GM12801 (cell line): Measurements from ENCODE around the gene ERBB4.

ENCODE experiments used
- TF ChIP-seq, protein P1 (sequence below): IDR thresholded peaks from one replicate; pipeline ENCODE4 v1.5.1; 2011; ENCODE audit warnings: control low read depth; ENCODE audit not compliant: insufficient read length; ENCODE audit errors: extremely low read depth

The ERBB4 gene

DNA sequence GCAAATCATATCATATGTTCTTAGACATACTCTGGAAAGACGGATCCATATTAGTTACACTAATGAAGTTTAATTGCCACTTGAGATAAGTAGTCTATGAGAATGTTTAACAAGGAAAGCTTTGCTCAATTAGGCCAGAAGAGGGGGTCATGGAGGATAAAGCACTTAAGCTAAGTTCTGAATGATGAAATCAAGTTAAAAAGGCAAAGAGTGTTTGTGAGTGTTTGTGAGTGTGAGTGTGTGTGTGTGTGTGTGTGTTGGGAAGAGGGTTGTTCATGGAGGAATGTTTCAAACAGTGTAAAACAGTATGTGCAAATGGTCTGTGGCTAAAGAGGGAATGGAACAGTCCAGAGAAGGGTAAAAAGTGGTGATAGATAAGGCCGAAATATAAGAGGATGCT, 360.9 kb downstream of the ERBB4 start:
- TF ChIP-seq, protein P1, sequence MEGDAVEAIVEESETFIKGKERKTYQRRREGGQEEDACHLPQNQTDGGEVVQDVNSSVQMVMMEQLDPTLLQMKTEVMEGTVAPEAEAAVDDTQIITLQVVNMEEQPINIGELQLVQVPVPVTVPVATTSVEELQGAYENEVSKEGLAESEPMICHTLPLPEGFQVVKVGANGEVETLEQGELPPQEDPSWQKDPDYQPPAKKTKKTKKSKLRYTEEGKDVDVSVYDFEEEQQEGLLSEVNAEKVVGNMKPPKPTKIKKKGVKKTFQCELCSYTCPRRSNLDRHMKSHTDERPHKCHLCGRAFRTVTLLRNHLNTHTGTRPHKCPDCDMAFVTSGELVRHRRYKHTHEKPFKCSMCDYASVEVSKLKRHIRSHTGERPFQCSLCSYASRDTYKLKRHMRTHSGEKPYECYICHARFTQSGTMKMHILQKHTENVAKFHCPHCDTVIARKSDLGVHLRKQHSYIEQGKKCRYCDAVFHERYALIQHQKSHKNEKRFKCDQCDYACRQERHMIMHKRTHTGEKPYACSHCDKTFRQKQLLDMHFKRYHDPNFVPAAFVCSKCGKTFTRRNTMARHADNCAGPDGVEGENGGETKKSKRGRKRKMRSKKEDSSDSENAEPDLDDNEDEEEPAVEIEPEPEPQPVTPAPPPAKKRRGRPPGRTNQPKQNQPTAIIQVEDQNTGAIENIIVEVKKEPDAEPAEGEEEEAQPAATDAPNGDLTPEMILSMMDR = no peak

- TF ChIP-seq, protein P1 = no peak
Observed at GRCh38 chr2:212176151-212176550, 362.5 kb downstream of the ERBB4 start.

GRCh38 chr2:212173756-212174510, 364.7 kb downstream of the ERBB4 start:
- TF ChIP-seq, protein P1 = no peak

DNA sequence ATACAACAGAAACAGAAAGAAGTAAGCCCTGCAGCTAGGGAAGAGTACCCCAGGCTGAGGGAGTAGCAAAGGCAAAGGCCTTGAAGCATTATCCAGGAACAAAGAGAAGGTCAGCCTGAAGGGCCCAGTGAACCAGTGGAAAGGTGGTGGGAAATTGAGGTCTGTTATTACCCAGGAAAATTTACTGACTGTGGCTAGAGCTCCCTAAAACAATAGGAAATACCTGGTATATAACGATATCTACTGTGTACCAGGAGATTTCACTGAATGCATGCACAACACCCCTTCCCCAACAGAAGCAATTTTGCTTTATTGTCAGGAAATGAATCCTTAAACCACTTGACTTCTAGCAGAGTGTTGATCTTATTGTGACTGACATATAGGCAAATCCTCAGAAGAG, 365.3 kb downstream of the ERBB4 start:
- TF ChIP-seq, protein P1 = no peak

DNA sequence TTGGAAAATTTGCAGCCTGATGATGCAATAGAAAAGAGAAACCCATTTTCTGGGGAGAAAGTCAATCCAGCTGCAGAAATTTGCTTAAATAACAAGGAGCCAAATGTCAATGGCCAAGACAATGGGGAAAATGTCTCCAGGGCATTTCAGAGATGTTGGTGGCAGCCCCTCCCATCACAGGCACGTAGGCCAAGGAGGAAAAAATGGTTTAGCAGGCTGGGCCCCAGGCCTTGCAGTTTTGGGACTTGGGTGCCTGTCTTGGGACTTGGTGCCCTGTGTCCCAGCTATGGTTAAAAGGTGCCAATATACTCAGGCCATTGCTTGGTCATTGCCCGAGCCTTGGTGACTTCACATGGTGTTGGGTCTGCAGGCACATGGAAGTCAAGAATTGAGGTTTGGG, 368.2 kb downstream of the ERBB4 start:
- TF ChIP-seq, protein P1 = no peak

GRCh38 chr2:212158081-212158480, 380.5 kb downstream of the ERBB4 start:
- TF ChIP-seq, protein P1 = no peak

GRCh38 chr2:212157012-212157411, 381.6 kb downstream of the ERBB4 start:
- TF ChIP-seq, protein P1 = no peak
